H1 (cell line): ENCODE results near the gene IL17RD. TPM values are rescaled to one million over a fixed set of nuclear protein-coding genes. Genes with fewer than 3 reads are reported as not detected.

Experiments
- CTCF ChIA-PET: fragments of 300-600 bp; sonication (Branson Sonifier 250); formaldehyde crosslinking; loops from one replicate; lab custom pipeline; 2021; ENCODE audit not compliant: partially characterized antibody; lab: Charles Lee
- POLR2A ChIA-PET: fragments of 300-600 bp; sonication (Branson Sonifier 250); formaldehyde crosslinking; loops from one replicate; lab custom pipeline; 2021; ENCODE audit warnings: inconsistent platforms; ENCODE audit not compliant: partially characterized antibody; lab: Charles Lee
- DNase-seq, 2 experiments: peaks; one replicate each; pipeline versions ENCODE4 v3.0.0 to v3.0.0-alpha.2; 2010 to 2022; ENCODE audit warnings: low spot score in 2 of 2, low read depth in 1 of 2, mixed read lengths in 1 of 2
- FAIRE-seq: peaks from 2 replicates; lab custom pipeline; 2011; peaks lifted over from hg19 to GRCh38; lab: Jason Lieb, UNC
- H2AFZ ChIP-seq: 2 replicates; pipeline ENCODE4 v1.8.1; 2012; ENCODE audit warnings: low read length, inconsistent platforms
- H2AK5ac ChIP-seq: 2 replicates; pipeline ENCODE4 v1.6.1; 2013; ENCODE audit warnings: low read depth, low read length
- H2BK120ac ChIP-seq: replicated peaks from 2 replicates; pipeline ENCODE3; 2013; ENCODE audit warnings: low read depth, low read length, inconsistent platforms
- H2BK12ac ChIP-seq: 2 replicates; pipeline ENCODE4 v1.6.1; 2013; ENCODE audit warnings: low read depth, low read length
- H2BK15ac ChIP-seq: 2 replicates; pipeline ENCODE4 v1.6.1; 2013; ENCODE audit warnings: low read length
- H2BK20ac ChIP-seq: 2 replicates; pipeline ENCODE4 v1.6.1; 2013; ENCODE audit warnings: low read length
- H2BK5ac ChIP-seq: 2 replicates; pipeline ENCODE4 v1.6.1; 2013; ENCODE audit warnings: low read depth, low read length
- H3K14ac ChIP-seq: 2 replicates; pipeline ENCODE4 v1.6.1; 2013; ENCODE audit warnings: inconsistent platforms; ENCODE audit not compliant: insufficient read length
- H3K18ac ChIP-seq: 2 replicates; pipeline ENCODE4 v1.6.1; 2013; ENCODE audit warnings: low read length; ENCODE audit errors: extremely low read depth
- H3K23ac ChIP-seq: 2 replicates; pipeline ENCODE4 v1.6.1; 2013; ENCODE audit warnings: inconsistent platforms; ENCODE audit not compliant: insufficient read length
- H3K23me2 ChIP-seq: 2 replicates; pipeline ENCODE4 v1.6.1; 2013; ENCODE audit warnings: low read depth, low read length
- H3K27ac ChIP-seq: 2 replicates; pipeline ENCODE4 v1.6.1; 2011; ENCODE audit warnings: low read depth, low read length, inconsistent platforms
- H3K27me3 ChIP-seq, 4 experiments: replicated peaks in 1 of 4; 1 replicate in 1 of 4; 2 replicates in 3 of 4; pipeline versions ENCODE4 v1.6.1 to v1.8.1; 2011 to 2013; ENCODE audit warnings: low read length in 3 of 4, mild to moderate bottlenecking in 3 of 4, inconsistent platforms in 2 of 4, mixed read lengths in 2 of 4, moderate library complexity in 1 of 4; ENCODE audit not compliant: control insufficient read depth in 3 of 4, insufficient read depth in 3 of 4; ENCODE audit errors: extremely low read depth in 1 of 4
- H3K36me3 ChIP-seq, 4 experiments: 2 replicates each; pipeline versions ENCODE4 v1.6.1 to v1.8.1; 2011 to 2013; ENCODE audit warnings: mild to moderate bottlenecking in 4 of 4, low read length in 3 of 4, moderate library complexity in 2 of 4, control low read depth in 1 of 4, inconsistent platforms in 1 of 4; ENCODE audit not compliant: insufficient read depth in 4 of 4, control insufficient read depth in 2 of 4
- H3K4ac ChIP-seq: replicated peaks from 2 replicates; pipeline ENCODE3; 2013; ENCODE audit warnings: low read length, low read depth, mixed read lengths, inconsistent platforms; ENCODE audit not compliant: insufficient read length
- H3K4me1 ChIP-seq, 4 experiments: replicated peaks in 1 of 4; 1 replicate in 1 of 4; 2 replicates in 3 of 4; pipeline versions ENCODE4 v1.6.1 to v1.8.1; 2011 to 2013; ENCODE audit warnings: low read length in 3 of 4, inconsistent platforms in 2 of 4, mixed read lengths in 1 of 4; ENCODE audit not compliant: insufficient read depth in 4 of 4, control insufficient read depth in 3 of 4
- H3K4me2 ChIP-seq, 2 experiments: 2 replicates each; pipeline versions ENCODE4 v1.6.1 to v1.8.1; 2011 to 2013; ENCODE audit warnings: low read depth in 2 of 2, low read length in 2 of 2, control low read depth in 1 of 2, inconsistent platforms in 1 of 2, mild to moderate bottlenecking in 1 of 2; ENCODE audit not compliant: insufficient read depth in 1 of 2
- H3K4me3 ChIP-seq, 4 experiments: fragments of 200-600, 300-600 bp in 1 of 4; sonication (generic), shearing (Covaris generic), sonication (Bioruptor Twin) in 1 of 4; 2 replicates each; pipeline versions ENCODE4 v1.5.1 to v1.8.1; 2011 to 2016; ENCODE audit warnings: low read length in 4 of 4, low read depth in 3 of 4, control low read depth in 2 of 4, inconsistent platforms in 2 of 4, mild to moderate bottlenecking in 2 of 4, mixed read lengths in 1 of 4, moderate library complexity in 1 of 4; ENCODE audit not compliant: insufficient read depth in 2 of 4; ENCODE audit errors: extremely low read depth in 1 of 4
- H3K56ac ChIP-seq: replicated peaks from 2 replicates; pipeline ENCODE3; 2013; ENCODE audit warnings: low read depth, mild to moderate bottlenecking, mixed read lengths, low read length, inconsistent platforms; ENCODE audit not compliant: insufficient read length
- H3K79me1 ChIP-seq: 2 replicates; pipeline ENCODE4 v1.6.1; 2013; ENCODE audit warnings: low read depth, low read length, control low read depth
- H3K79me2 ChIP-seq, 2 experiments: 2 replicates each; pipeline versions ENCODE4 v1.6.1 to v1.8.1; 2012 to 2013; ENCODE audit warnings: low read length in 2 of 2, mild to moderate bottlenecking in 2 of 2, inconsistent platforms in 1 of 2; ENCODE audit not compliant: insufficient read depth in 2 of 2, control insufficient read depth in 1 of 2
- H3K9ac ChIP-seq, 4 experiments: replicated peaks in 1 of 4; 1 replicate in 1 of 4; 2 replicates in 3 of 4; pipeline versions ENCODE4 v1.6.1 to v1.8.1; 2011 to 2013; ENCODE audit warnings: low read depth in 3 of 4, low read length in 3 of 4, control low read depth in 2 of 4, mild to moderate bottlenecking in 2 of 4, moderate library complexity in 2 of 4, inconsistent platforms in 1 of 4; ENCODE audit errors: extremely low read depth in 1 of 4
- H3K9me3 ChIP-seq, 2 experiments: 2 replicates each; pipeline versions ENCODE4 v1.6.1 to v1.8.1; 2012 to 2013; ENCODE audit warnings: mild to moderate bottlenecking in 2 of 2, moderate library complexity in 2 of 2, control low read depth in 1 of 2, inconsistent platforms in 1 of 2, low read depth in 1 of 2, low read length in 1 of 2, mixed read lengths in 1 of 2; ENCODE audit not compliant: insufficient read depth in 2 of 2
- H4K20me1 ChIP-seq, 2 experiments: replicated peaks in 1 of 2; 2 replicates each; pipeline versions ENCODE3 to v1.8.1; 2011 to 2013; ENCODE audit warnings: inconsistent platforms in 2 of 2, low read length in 2 of 2, mild to moderate bottlenecking in 1 of 2; ENCODE audit not compliant: insufficient read depth in 2 of 2, control insufficient read depth in 1 of 2
- H4K5ac ChIP-seq: 2 replicates; pipeline ENCODE4 v1.6.1; 2013; ENCODE audit warnings: low read length, low read depth, mixed read lengths, inconsistent platforms; ENCODE audit not compliant: insufficient read length
- H4K8ac ChIP-seq: 2 replicates; pipeline ENCODE4 v1.8.0; 2013; ENCODE audit warnings: mild to moderate bottlenecking, moderate library complexity, low read length, inconsistent platforms; ENCODE audit not compliant: insufficient read depth; ENCODE audit errors: extremely low read depth
- H4K91ac ChIP-seq: replicated peaks from 2 replicates; pipeline ENCODE3; 2013; ENCODE audit warnings: low read length, mixed read lengths, inconsistent platforms; ENCODE audit not compliant: insufficient read length
- ATF3 ChIP-seq: IDR thresholded peaks from 2 replicates; pipeline ENCODE4 v1.6.1; 2011; ENCODE audit warnings: low read depth, mild to moderate bottlenecking, low read length; ENCODE audit not compliant: insufficient read depth
- CEBPB ChIP-seq: IDR thresholded peaks from 2 replicates; pipeline ENCODE4 v1.6.1; 2012; ENCODE audit warnings: low read depth, low read length
- CTBP2 ChIP-seq: IDR thresholded peaks from 2 replicates; pipeline ENCODE4 v1.7.0; 2011; ENCODE audit warnings: borderline replicate concordance, mild to moderate bottlenecking, moderate library complexity, mixed read lengths, low read length; ENCODE audit not compliant: insufficient read depth, insufficient read length
- CTCF ChIP-seq, 3 experiments: IDR thresholded peaks; 1 replicate in 2 of 3; 2 replicates in 1 of 3; pipeline versions ENCODE4 v1.5.1 to v1.6.1; 2011; ENCODE audit warnings: low read length in 3 of 3, mild to moderate bottlenecking in 3 of 3, inconsistent platforms in 2 of 3, low read depth in 1 of 3, moderate library complexity in 1 of 3; ENCODE audit not compliant: insufficient read depth in 1 of 3; ENCODE audit errors: control extremely low read depth in 1 of 3
- EP300 ChIP-seq, 2 experiments: IDR thresholded peaks; 1 replicate in 1 of 2; 2 replicates in 1 of 2; pipeline ENCODE4 v1.6.1; 2011 to 2012; ENCODE audit warnings: low read depth in 2 of 2, low read length in 2 of 2, mild to moderate bottlenecking in 2 of 2, borderline replicate concordance in 1 of 2, inconsistent platforms in 1 of 2, moderate library complexity in 1 of 2
- GABPA ChIP-seq: IDR thresholded peaks from 2 replicates; pipeline ENCODE4 v1.6.1; 2011; ENCODE audit warnings: mild to moderate bottlenecking, low read length, moderate library complexity, borderline replicate concordance; ENCODE audit not compliant: insufficient read depth
- JUND ChIP-seq: IDR thresholded peaks from 2 replicates; pipeline ENCODE4 v1.6.1; 2011; ENCODE audit warnings: mild to moderate bottlenecking, improper control_type of control experiment, low read length
- NRF1 ChIP-seq: IDR thresholded peaks from 2 replicates; pipeline ENCODE4 v1.6.1; 2011; ENCODE audit warnings: mild to moderate bottlenecking, low read depth, low read length, improper control_type of control experiment
- WGBS, 2 experiments: shearing (Covaris generic) in 1 of 2; methylation state at CpG; one replicate each; pipeline versions ENCODE4 v1.1.6 to v1.1.7; 2013 to 2015; ENCODE audit warnings: low lambda C conversion rate in 2 of 2, mixed read lengths in 2 of 2, inconsistent platforms in 1 of 2, low coverage in 1 of 2, missing lambda C conversion rate in 1 of 2; ENCODE audit not compliant: insufficient replicate concordance in 2 of 2, insufficient coverage in 1 of 2, insufficient read length in 1 of 2; ENCODE audit errors: extremely low coverage in 1 of 2, missing lambda C conversion rate in 1 of 2; 5-methylcytosine and 5-hydroxymethylcytosine counted together
- polyA plus RNA-seq, 7 experiments: library from polyadenylated mRNA; depleted of rRNA in 3 of 7; stranded (reverse) in 5 of 7; unstranded in 2 of 7; fragments of >200 nt in 5 of 7; fragments of 200-250 nt in 2 of 7; gene quantifications; 1 replicate in 5 of 7; 2 replicates in 1 of 7; 4 replicates in 1 of 7; pipeline versions ENCODE4 v1.2.1 to v1.2.3, GENCODE V29; 2011 to 2013; ENCODE audit warnings: missing spikeins in 2 of 7, mixed read lengths in 2 of 7
- total RNA-seq: library from RNA; stranded (reverse); fragmentation: NEBNext Ultra II Directional; extraction: Animal tissue kit (Norgen Biotek cat#: 25700); gene quantifications from 2 replicates; pipeline ENCODE4 v1.2.1, GENCODE V29; 2021
- TF ChIP-seq, protein P1 (sequence below): IDR thresholded peaks from 2 replicates; pipeline ENCODE4 v1.6.1; 2012; ENCODE audit warnings: inconsistent platforms

IL17RD gene
- total and polyA plus RNA-seq, 2 of the 8 experiments (the other 6 are each of a cell fraction or from before 2014, with no cell fraction given): 10.9 to 48.9 TPM

GRCh38 chr3:57108684-57109083, 56.5 kb downstream of the IL17RD start:
- no peak overlapping the region for H3K14ac ChIP-seq
- H3K79me2 ChIP-seq: no peaks in the 10 kb centered on the region
- H4K20me1 ChIP-seq: no peaks in the 10 kb centered on the region
- no peak overlapping the region for H3K4me2 ChIP-seq
- no peak overlapping the region for H3K27ac ChIP-seq
- no peak overlapping the region for H3K4me3 ChIP-seq
- H3K9me3 ChIP-seq: no peaks in the 10 kb centered on the region
- no peak overlapping the region for H3K9ac ChIP-seq
- no peak overlapping the region for H4K91ac ChIP-seq
- no peak overlapping the region for H2BK120ac ChIP-seq
- H4K8ac ChIP-seq: no peak overlapping the region
- no peak overlapping the region for H4K5ac ChIP-seq
- DNase-seq (no peak), FAIRE-seq (no peak)
- H3K4me1 ChIP-seq: peaks cover 0 to 12% (median 5%) of the 10 kb centered on the region in 4 experiments; a peak in 4 of 7 replicates
- no peaks in the 10 kb centered on the region for H3K23me2 ChIP-seq
- CTCF ChIA-PET: interaction anchor here (0.6 to 1.7 kb wide), 2 partner anchors 18 to 760 kb away, joined by 3 read pairs; no protein-coding TSS in a partner anchor
- no peaks in the 10 kb centered on the region for H3K27me3 ChIP-seq
- no peak overlapping the region for H3K4ac ChIP-seq
- H2AFZ ChIP-seq: no peak overlapping the region
- WGBS, 2 experiments: 93% methylated on average over 8 of the region's 8 CpGs; no CpG with 5 or more reads in 1 of the 2 experiments
- no peaks in the 10 kb centered on the region for H3K79me1 ChIP-seq
- H2BK12ac ChIP-seq: no peak overlapping the region
- POLR2A ChIA-PET: no interaction called here
- H2AK5ac ChIP-seq: no peak overlapping the region
- no peak overlapping the region for H3K23ac ChIP-seq
- H3K36me3 ChIP-seq: peaks cover 2 to 8% (median 3%) of the 10 kb centered on the region in 4 experiments; a peak in 5 of 8 replicates
- H2BK15ac ChIP-seq: no peak overlapping the region
- H2BK20ac ChIP-seq: no peak overlapping the region
- H3K56ac ChIP-seq: no peak overlapping the region
- H2BK5ac ChIP-seq: no peak overlapping the region
- H3K18ac ChIP-seq: no peak overlapping the region
- no peak for TF ChIP-seq EP300 (IDR thresholded peaks at IDR 0.05; ENCODE audit: borderline replicate concordance in 1 of 2, low read depth in 2 of 2, low read length in 2 of 2)
- TF ChIP-seq JUND: no peak
- TF ChIP-seq NRF1: no peak
- TF ChIP-seq, protein P1, sequence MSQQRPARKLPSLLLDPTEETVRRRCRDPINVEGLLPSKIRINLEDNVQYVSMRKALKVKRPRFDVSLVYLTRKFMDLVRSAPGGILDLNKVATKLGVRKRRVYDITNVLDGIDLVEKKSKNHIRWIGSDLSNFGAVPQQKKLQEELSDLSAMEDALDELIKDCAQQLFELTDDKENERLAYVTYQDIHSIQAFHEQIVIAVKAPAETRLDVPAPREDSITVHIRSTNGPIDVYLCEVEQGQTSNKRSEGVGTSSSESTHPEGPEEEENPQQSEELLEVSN: no peak
- no peak for TF ChIP-seq CEBPB
- no peak for TF ChIP-seq CTBP2
- no peak for TF ChIP-seq ATF3
- no peak for TF ChIP-seq CTCF (IDR thresholded peaks at IDR 0.05; ENCODE audit: control extremely low read depth in 1 of 3, insufficient read depth in 1 of 3, low read depth in 1 of 3, low read length in 3 of 3)
- no peak for TF ChIP-seq GABPA
